ENCODE results near the gene GEMIN7.
"Not testable (repeated sequence)": the region's sequence is repeated elsewhere in the genome, so short reads cannot be mapped to it uniquely, and the experiment has no call there.

The GEMIN7 gene

GRCh38 chr19:45091031-45091923 is 12.2 kb downstream of the GEMIN7 start:
- DNase-seq = peak; percentile 62

GRCh38 chr19:45092747-45093678 is 14.0 kb downstream of the GEMIN7 start, which contains the start of gene PPP1R37:
TSS of gene PPP1R37 (plus strand) at chr19:45093179. CDS start at chr19:45093326, 147 bp downstream.
- DNase-seq = no peak

- DNase-seq = no peak
Measured at GRCh38 chr19:45094137-45094536, 15.1 kb downstream of the GEMIN7 start.

- no peak for DNase-seq
Measured at GRCh38 chr19:45094707-45095106, 15.6 kb downstream of the GEMIN7 start.

GRCh38 chr19:45095496-45096413 is 16.7 kb downstream of the GEMIN7 start:
- no peak for DNase-seq

- DNase-seq = no peak
Measured at GRCh38 chr19:45096700-45097099, 17.6 kb downstream of the GEMIN7 start.

GRCh38 chr19:45097450-45097775 is 18.4 kb downstream of the GEMIN7 start:
- no peak for DNase-seq

- no peak for DNase-seq
Measured at GRCh38 chr19:45097776-45098520, 18.9 kb downstream of the GEMIN7 start.

GRCh38 chr19:45098521-45099466 is 19.7 kb downstream of the GEMIN7 start:
- no peak for DNase-seq

- no peak for DNase-seq
Measured at GRCh38 chr19:45099467-45100191, 20.6 kb downstream of the GEMIN7 start.

GRCh38 chr19:45100201-45100600 is 21.1 kb downstream of the GEMIN7 start:
- no peak for DNase-seq

- DNase-seq = no peak
Measured at GRCh38 chr19:45100846-45101252, 21.8 kb downstream of the GEMIN7 start.

- no peak for DNase-seq
Measured at GRCh38 chr19:45101806-45102205, 22.7 kb downstream of the GEMIN7 start.

- DNase-seq = no peak
Measured at GRCh38 chr19:45102481-45102880, 23.4 kb downstream of the GEMIN7 start.

GRCh38 chr19:45103156-45103507 is 24.1 kb downstream of the GEMIN7 start:
- no peak for DNase-seq

- no peak for DNase-seq
Measured at GRCh38 chr19:45103508-45104319, 24.7 kb downstream of the GEMIN7 start.

GRCh38 chr19:45104658-45105349 is 25.7 kb downstream of the GEMIN7 start:
- DNase-seq = no peak

GRCh38 chr19:45106363-45106762 is 27.3 kb downstream of the GEMIN7 start:
- not testable (repeated sequence) for DNase-seq
